ENCODE results near the gene ABCC6.
"Not testable (repeated sequence)": the region's sequence is repeated elsewhere in the genome, so short reads cannot be mapped to it uniquely, and the experiment has no call there.

Gene ABCC6

GRCh38 chr16:16112450-16113053, 110.7 kb downstream of the ABCC6 start:
- no peak for DNase-seq (ENCODE audit: low read depth in 2 of 2)

DNA sequence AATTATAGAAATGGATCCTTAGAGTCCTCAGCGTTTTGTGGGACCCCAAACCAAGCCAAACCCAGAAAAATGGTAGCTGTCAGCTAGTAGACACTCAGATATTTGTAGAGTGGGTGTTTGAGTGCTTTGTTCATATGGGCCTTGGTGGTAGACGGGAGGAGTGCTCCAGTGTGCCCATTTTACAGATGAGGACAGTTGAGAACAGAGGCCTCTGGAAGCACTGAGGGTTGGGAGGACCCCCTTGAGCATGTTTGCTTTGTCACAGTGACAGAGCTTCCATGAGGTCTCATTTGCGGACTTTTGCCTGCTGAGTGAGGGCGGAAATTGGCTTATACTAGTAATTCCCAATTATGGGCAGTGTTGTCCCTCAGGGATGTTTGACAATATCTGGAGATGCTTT, 111.7 kb downstream of the ABCC6 start:
- DNase-seq (ENCODE audit: low read depth in 2 of 2), result no peak

- DNase-seq (ENCODE audit: low read depth in 2 of 2), result no peak
Measured at GRCh38 chr16:16110111-16110490, 113.2 kb downstream of the ABCC6 start.

DNA sequence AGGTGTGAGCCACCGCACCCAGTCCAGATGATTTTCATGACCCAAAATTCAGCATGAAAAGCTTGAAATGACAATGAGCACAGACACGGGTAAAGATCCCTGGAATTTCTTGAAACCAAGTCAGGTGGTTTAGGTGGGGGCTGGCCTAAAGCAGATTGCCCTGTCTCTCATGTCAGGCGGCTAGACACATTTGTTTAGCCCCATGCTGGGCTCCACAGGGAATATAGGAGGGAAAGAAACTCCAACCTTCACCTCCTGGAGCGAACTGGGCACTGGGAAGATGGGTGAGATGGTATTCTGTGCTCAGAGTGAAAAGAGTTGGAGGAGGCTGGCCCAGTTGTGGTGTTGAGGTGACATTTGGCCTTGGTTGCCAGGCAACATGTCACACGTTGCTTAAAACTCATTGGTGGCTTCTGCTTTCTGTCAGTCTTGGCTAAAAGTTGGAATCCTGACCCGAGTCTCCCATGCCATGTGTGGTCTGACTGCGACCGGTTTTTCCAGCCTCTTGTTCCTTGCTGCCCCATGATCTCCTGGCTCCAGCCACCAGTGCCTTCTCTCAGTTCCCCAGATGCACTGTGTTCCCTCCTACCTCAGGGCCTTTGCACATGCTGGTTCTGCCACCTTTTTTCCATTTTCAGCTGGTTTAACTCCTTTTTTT, 113.7 kb downstream of the ABCC6 start:
- no peak for DNase-seq (ENCODE audit: low read depth in 2 of 2)

GRCh38 chr16:16108759-16109158, 114.5 kb downstream of the ABCC6 start:
- DNase-seq (ENCODE audit: low read depth in 2 of 2), result no peak

DNA sequence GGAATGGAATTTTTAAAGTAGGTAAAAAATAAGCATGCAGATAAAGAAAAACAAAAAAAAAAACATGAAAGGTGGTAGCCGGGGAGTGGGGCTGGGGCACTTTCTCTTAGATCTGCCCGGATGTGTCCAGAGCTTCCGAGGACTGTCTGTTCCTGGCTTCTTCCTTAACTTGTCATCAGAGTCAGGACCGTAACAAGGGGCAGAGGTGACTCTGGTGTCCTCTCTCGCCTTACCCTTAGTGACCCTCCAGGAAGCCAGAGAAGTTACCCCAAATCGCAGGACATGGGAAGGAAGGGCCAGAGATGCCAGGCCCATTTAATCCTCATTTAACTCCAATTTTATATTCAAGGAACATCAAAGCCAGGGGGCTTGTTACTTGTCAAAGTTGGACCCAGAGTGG, 115.5 kb downstream of the ABCC6 start:
- DNase-seq (ENCODE audit: low read depth in 2 of 2), result no peak

DNA sequence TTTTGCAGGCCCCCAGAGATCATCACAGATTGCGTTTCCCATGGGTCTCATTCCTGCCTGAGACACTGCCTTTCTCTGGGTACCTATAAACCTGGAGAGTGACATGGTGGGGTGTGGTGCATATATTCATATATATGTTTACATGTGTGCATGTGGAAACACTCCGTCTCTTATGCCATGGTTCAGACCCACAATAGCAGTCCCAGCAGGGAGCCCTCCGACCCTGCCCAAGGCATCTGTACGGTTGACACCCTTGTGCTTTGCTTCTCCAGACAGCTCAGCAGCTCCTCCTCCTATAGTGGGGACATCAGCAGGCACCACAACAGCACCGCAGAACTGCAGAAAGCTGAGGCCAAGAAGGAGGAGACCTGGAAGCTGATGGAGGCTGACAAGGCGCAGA, 116.8 kb downstream of the ABCC6 start:
- DNase-seq (ENCODE audit: low read depth in 2 of 2), result no peak

DNA sequence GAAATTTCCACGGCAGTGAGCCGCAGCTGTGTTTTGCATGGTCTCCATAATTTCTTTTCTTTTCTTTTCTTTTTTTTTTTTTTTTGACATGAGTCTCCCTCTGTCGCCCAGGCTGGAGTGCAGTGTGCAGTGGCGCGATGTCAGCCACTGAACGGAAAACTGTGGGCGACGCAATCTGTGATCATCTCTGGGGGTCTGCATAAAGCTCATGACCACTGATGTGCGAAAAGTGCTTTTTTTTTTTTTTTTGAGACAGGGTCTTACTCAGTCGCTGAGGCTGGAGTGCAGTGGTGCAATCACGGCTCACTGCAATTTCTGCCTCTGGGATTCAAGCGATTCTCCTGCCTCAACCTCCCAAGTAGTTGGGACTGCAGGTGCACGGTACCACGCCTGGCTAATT, 117.6 kb downstream of the ABCC6 start:
- no peak for DNase-seq (ENCODE audit: low read depth in 2 of 2)

DNA sequence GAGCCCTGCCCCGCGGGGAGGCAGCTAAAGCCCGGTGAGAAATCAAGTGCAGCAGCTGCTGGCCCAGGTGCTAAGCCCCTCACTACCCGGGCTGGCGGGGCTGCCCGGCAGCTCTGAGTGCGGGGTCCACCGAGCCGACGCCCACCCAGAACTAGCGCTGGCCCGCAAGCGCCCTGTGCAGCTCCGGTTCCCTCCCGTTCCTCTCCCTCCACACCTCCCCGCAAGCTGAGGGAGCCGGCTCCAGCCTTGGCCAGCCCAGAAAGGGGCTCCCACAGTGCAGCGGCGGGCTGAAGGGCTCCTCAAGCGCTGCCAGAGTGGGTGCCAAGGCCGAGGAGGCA, 118.5 kb downstream of the ABCC6 start:
- DNase-seq (ENCODE audit: low read depth in 2 of 2), result not testable (repeated sequence)

DNA sequence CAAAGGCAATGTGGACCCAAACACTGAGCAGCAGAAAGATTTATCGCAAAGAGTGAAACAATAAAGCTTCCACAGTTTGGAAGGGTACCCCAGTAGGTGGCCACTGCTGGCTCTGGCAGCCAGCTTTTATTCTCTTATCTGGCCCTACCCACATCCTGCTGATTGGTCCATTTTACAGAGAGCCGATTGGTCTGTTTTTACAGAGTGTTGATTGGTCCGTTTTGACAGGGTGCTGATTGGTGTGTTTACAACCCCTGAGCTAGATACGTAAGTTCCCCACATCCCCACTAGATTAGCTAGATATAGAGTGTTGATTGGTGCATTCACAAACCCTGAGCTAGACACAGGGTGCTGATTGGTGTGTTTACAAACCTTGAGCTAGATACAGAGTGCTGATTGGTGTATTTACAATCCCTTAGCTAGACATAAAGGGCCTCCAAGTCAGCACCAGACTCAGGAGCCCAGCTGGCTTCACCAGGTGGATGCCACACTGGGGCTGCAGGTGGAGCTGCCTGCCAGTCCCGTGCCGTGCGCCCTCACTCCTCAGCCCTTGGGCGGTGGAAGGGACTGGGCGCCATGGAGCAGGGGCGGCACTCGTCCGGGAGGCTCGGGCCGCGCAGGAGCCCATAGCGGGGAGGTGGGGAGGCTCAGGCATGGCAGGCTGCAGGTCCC, 119.0 kb downstream of the ABCC6 start:
- not testable (repeated sequence) for DNase-seq (ENCODE audit: low read depth in 2 of 2)

DNA sequence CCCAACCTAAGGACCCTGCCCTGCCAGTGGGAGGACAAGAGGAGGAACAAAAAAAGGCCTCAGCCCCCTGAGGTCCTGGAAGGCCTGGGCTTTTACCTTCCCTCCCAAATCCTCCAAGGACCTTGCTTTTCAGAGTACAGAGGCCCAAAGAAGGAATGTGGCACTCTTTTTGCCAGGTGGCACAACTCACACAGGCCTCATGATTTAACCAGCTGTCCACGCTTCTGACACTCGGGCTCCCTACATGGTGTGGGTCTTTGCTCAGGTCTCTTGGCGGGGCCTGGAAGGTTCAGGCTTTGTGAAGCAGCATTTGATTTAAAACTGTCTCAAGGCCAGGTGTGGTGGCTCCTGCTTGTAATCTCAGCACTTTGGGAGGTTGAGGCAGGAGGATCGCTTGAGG, 120.6 kb downstream of the ABCC6 start:
- no peak for DNase-seq (ENCODE audit: low read depth in 2 of 2)

- DNase-seq (ENCODE audit: low read depth in 2 of 2), result no peak
Measured at GRCh38 chr16:16101585-16101984, 121.7 kb downstream of the ABCC6 start.

- no peak for DNase-seq (ENCODE audit: low read depth in 2 of 2)
Measured at GRCh38 chr16:16100631-16101030, 122.7 kb downstream of the ABCC6 start.

DNA sequence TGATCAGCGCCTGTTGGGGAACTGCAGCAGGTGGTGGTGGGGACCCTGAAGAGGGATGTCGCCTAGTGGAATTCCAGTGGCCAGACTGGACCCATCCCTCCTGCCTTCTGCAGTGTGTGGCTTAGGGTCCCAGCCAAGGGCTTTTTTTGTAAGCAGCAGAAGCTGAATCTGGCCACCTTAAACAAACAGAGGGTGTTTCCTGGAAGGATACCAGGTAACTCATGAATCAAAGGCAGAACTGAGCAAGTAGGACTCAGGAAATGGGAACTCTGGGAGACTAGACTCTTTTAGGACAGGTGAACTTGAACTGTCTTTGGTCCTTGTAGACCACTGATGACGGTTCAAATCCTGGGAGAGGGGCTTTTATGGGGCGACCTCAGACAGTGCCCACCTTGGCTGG, 124.0 kb downstream of the ABCC6 start:
- no peak for DNase-seq (ENCODE audit: low read depth in 2 of 2)
